Transverse colon (tissue), 4 donors: Measurements from ENCODE around the gene MRPL28. TPM values are rescaled to one million over a fixed set of nuclear protein-coding genes. Genes with fewer than 3 reads are reported as not detected.

Experiments
- DNase-seq: peaks from one replicate; pipeline ENCODE4 v3.0.0-alpha.2; 2019
- H3K27ac ChIP-seq, 4 donors: fragments of 200-600 bp; sonication (generic); 2 replicates each; pipeline ENCODE4 v1.5.1; 2016 to 2018; ENCODE audit warnings: inconsistent platforms in 4 of 4
- H3K27me3 ChIP-seq: fragments of 200-600 bp; sonication (generic); 2 replicates; pipeline ENCODE4 v1.5.1; 2017; ENCODE audit warnings: inconsistent platforms
- H3K36me3 ChIP-seq, 4 donors: fragments of 200-600 bp; sonication (generic); 2 replicates each; pipeline ENCODE4 v1.5.1; 2017 to 2019; ENCODE audit warnings: inconsistent platforms in 4 of 4
- H3K4me1 ChIP-seq, 4 donors: fragments of 200-600 bp; sonication (generic); 2 replicates each; pipeline ENCODE4 v1.5.1; 2017 to 2020; ENCODE audit warnings: inconsistent platforms in 4 of 4
- H3K4me3 ChIP-seq, 4 donors: fragments of 200-600 bp; sonication (generic); 1 replicate in 1 of 4; 2 replicates in 3 of 4; pipeline versions ENCODE4 v1.5.1 to v1.6.1; 2017 to 2019; ENCODE audit warnings: inconsistent platforms in 4 of 4
- H3K9me3 ChIP-seq, 2 donors: fragments of 200-600 bp; sonication (generic); 2 replicates each; pipeline ENCODE4 v1.5.1; 2017 to 2019; ENCODE audit warnings: inconsistent platforms in 2 of 2
- EP300 ChIP-seq: sonication (generic); formaldehyde crosslinking; IDR thresholded peaks from one replicate; pipeline ENCODE4 v1.6.1; 2017; ENCODE audit warnings: antibody characterized with exemption, low read depth
- POLR2A ChIP-seq: fragments of 450-650 bp; IDR thresholded peaks from one replicate; pipeline ENCODE4 v1.6.1; 2016; ENCODE audit warnings: antibody characterized with exemption, mild to moderate bottlenecking, moderate library complexity
- POLR2AphosphoS5 ChIP-seq, 3 donors: sonication (generic); formaldehyde crosslinking; IDR thresholded peaks; one replicate each; pipeline ENCODE4 v1.6.1; 2016; ENCODE audit warnings: antibody characterized with exemption in 3 of 3
- WGBS, 2 donors: methylation state at CpG; one replicate each; pipeline ENCODE4 v1.1.5; 2018; ENCODE audit warnings: low coverage in 1 of 2; 5-methylcytosine and 5-hydroxymethylcytosine counted together
- in situ Hi-C, 4 donors: fragments of 200-750 bp; cut with MboI; loops; one replicate each; pipeline versions ENCODE4 v1.15.0 to v1.15.1; 2017; ENCODE audit warnings: low sequenced_read_pairs in 3 of 4, low pct_ligation_motif_present in 1 of 4, low pct_unique_long_range_greater_than_20kb in 1 of 4
- intact Hi-C: fragments of 100-400 bp; cut with DNase I; formaldehyde crosslinking; loops from one replicate; pipeline ENCODE4 v1.15.1; 2023; ENCODE audit warnings: low total_unique reads
- total RNA-seq, 4 donors: library from RNA; depleted of rRNA; stranded (reverse); fragments of >200 nt; gene quantifications; one replicate each; pipeline ENCODE4 v1.1.0, GENCODE V29; 2016
- TF ChIP-seq, protein P1 (sequence below), 5 experiments: fragments of 200-600 bp in 3 of 5; fragments of 450-650 bp in 2 of 5; sonication (generic) in 3 of 5; IDR thresholded peaks; 1 replicate in 2 of 5; 2 replicates in 3 of 5; pipeline ENCODE4 v1.5.1; 2016 to 2017; ENCODE audit warnings: antibody characterized with exemption in 5 of 5, inconsistent platforms in 3 of 5, mild to moderate bottlenecking in 2 of 5, moderate library complexity in 1 of 5

The MRPL28 gene
- total RNA-seq, 4 donors from 2014 or later: 24.7 to 81.2 (median 53.0) TPM

- Histone ChIP-seq H3K36me3 (no peaks in the 10 kb centered on the region), H3K27ac (peak overlapping the region; percentile 79 to 93 (median 90)), H3K9me3 (no peaks in the 10 kb centered on the region), H3K4me3 (no peak overlapping the region), H3K27me3 (no peaks in the 10 kb centered on the region), H3K4me1 (peaks cover 6 to 44% (median 21%) of the 10 kb centered on the region in 4 donors)
- no peak for TF ChIP-seq EP300
- TF ChIP-seq POLR2A: no peak
- intact Hi-C loops: no loop called here
- in situ Hi-C loops: no loop called here
- 83% methylated on average over 22 of the region's 24 CpGs; no CpG with 5 or more reads in 1 of the 2 donors for WGBS, 2 donors
- no peak for DNase-seq
Observed at GRCh38 chr16:398561-399339, 28.4 kb upstream of the MRPL28 start.

DNA sequence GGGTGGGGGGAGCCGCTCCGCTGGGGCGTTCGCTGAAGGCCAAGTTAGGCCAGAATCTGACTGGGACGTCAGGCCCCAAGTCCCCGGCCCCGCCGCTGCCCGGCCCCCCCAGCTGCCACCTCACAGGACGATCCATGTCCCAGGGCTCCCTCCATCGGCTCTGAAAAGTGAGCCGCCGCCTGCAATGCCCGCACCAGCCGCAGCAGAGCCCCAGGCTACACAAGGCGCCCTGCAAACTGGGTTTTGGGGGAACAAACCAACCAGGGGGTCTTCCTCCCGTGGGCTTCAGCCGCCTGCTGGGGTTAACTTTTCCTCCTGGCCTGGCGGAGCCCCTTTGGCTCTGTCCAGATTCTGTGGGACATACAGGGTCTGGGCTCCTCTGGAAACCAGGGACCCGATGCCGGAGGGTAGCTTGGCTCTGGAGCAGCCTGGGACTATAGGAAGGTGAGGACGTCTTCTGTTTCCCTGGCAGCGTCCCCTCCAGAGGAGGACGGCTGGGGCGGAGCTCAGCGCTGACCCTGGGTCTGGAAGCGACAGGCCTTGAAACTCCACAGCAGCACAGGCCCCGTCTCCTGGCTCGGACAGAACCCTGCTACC, 27.5 kb upstream of the MRPL28 start:
- peak overlapping the region in 3 of 4 donors; percentile 68 to 83 (median 81) for H3K4me3 ChIP-seq
- peak overlapping the region; percentile 79 to 93 (median 90) for H3K27ac ChIP-seq
- H3K36me3 ChIP-seq: no peaks in the 10 kb centered on the region
- H3K27me3 ChIP-seq: no peaks in the 10 kb centered on the region
- TF ChIP-seq POLR2AphosphoS5 (IDR thresholded peaks at IDR 0.05): no peak
- TF ChIP-seq, protein P1, sequence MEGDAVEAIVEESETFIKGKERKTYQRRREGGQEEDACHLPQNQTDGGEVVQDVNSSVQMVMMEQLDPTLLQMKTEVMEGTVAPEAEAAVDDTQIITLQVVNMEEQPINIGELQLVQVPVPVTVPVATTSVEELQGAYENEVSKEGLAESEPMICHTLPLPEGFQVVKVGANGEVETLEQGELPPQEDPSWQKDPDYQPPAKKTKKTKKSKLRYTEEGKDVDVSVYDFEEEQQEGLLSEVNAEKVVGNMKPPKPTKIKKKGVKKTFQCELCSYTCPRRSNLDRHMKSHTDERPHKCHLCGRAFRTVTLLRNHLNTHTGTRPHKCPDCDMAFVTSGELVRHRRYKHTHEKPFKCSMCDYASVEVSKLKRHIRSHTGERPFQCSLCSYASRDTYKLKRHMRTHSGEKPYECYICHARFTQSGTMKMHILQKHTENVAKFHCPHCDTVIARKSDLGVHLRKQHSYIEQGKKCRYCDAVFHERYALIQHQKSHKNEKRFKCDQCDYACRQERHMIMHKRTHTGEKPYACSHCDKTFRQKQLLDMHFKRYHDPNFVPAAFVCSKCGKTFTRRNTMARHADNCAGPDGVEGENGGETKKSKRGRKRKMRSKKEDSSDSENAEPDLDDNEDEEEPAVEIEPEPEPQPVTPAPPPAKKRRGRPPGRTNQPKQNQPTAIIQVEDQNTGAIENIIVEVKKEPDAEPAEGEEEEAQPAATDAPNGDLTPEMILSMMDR (IDR thresholded peaks at IDR 0.05): peak; percentile 51 to 80 (median 56)
- in situ Hi-C loops: no loop called here
- DNase-seq: peak; percentile 81
- WGBS, 2 donors: 41 to 50% methylated on average over 3 to 11 of the region's 29 CpGs
- H3K9me3 ChIP-seq: no peaks in the 10 kb centered on the region
- intact Hi-C loops: no loop called here
- peaks cover 6 to 40% (median 21%) of the 10 kb centered on the region in 4 donors for H3K4me1 ChIP-seq

DNA sequence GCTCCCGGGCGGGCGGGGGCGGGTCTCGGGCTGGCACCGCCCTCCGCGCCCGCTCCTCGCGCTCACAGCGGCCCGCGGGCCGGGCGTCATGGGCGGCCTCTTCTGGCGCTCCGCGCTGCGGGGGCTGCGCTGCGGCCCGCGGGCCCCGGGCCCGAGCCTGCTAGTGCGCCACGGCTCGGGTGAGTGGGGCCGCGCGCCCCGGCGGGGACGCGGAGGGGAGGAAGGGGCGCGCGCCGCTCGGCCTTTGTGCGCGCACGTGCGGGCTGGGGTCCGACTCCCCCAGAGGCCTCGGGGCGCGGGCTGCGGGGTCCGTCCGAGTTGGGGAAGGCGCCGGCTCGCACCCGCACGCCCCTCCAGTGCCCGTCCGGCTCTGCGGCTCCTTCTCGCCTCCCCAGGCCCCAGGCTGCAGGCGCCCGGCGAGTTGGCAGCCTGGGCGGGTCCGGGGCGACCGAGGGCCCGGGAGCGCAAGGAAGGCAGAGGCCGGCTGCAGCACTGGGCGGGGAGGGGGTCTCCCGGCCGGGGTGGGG, 26.9 kb upstream of the MRPL28 start, which contains the start of gene NME4:
NME4 (plus strand) TSS at position 65 of the 527 bp plus-strand sequence; CDS start at position 89, 24 bp downstream.
- Histone ChIP-seq H3K27ac (peak within 1 kb of the TSS; percentile 79 to 93 (median 90)), H3K4me1 (peaks cover 6 to 34% (median 18%) of the 10 kb centered on the region in 4 donors), H3K4me3 (peak within 1 kb of the TSS; percentile 68 to 83 (median 78)), H3K27me3 (no peaks in the 10 kb centered on the region), H3K9me3 (no peaks in the 10 kb centered on the region), H3K36me3 (no peaks in the 10 kb centered on the region)
- intact Hi-C loops: no loop called here
- in situ Hi-C loops: no loop called here
- TF ChIP-seq EP300: no peak
- no peak for TF ChIP-seq POLR2AphosphoS5 (IDR thresholded peaks at IDR 0.05)
- TF ChIP-seq, protein P1 (IDR thresholded peaks at IDR 0.05): no peak
- no peak for TF ChIP-seq POLR2A
- 1% methylated on average over 16 of the region's 75 CpGs; no CpG with 5 or more reads in 1 of the 2 donors for WGBS, 2 donors
- DNase-seq: peak; percentile 40

DNA sequence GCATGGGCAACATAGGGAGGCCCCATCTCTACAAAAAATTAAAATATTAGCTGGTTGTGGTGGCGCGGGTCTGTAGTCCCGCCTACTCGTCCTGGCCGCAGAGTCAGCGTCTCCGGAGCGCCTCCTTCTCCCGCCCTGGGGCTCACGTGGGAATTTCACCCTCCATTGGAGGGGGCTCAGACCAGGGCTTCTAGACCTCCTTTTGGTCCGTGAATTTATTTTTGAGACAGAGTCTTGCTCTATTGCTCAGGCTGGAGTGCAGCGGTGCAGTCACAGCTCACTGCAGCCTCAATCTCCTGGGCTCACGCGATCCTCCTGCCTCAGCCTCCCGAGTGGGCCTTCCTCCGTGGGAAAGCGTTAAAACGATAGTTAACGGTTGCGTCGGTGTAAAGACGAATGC, 26.3 kb upstream of the MRPL28 start:
- peak overlapping the region; percentile 33 to 83 (median 74) for H3K4me3 ChIP-seq
- H3K4me1 ChIP-seq: peaks cover 6 to 33% (median 17%) of the 10 kb centered on the region in 4 donors
- no peaks in the 10 kb centered on the region for H3K9me3 ChIP-seq
- DNase-seq: peak; percentile 39
- intact Hi-C loops (no loop called here), in situ Hi-C loops (no loop called here)
- H3K27me3 ChIP-seq: no peaks in the 10 kb centered on the region
- TF ChIP-seq POLR2A (no peak), EP300 (no peak), POLR2AphosphoS5 (IDR thresholded peaks at IDR 0.05) (no peak)
- TF ChIP-seq, protein P1 (IDR thresholded peaks at IDR 0.05): no peak
- WGBS, 2 donors: 3 to 4% methylated on average over 7 to 22 of the region's 22 CpGs
- H3K27ac ChIP-seq: peak overlapping the region; percentile 79 to 93 (median 90)
- no peaks in the 10 kb centered on the region for H3K36me3 ChIP-seq
